ENCODE measurements around the gene GHRHR.

The GHRHR gene

GRCh38 chr7:30984359-30985107 lies 20.8 kb downstream of the GHRHR start:
- H3K4me3 ChIP-seq (ENCODE audit: low read depth, low read length): no peak overlapping the region
- H3K27ac ChIP-seq: no peak overlapping the region
- no peak for DNase-seq
- no peaks in the 10 kb centered on the region for H3K27me3 ChIP-seq (replicated peaks)
- no peak for TF ChIP-seq CTCF (IDR thresholded peaks at IDR 0.05; ENCODE audit: low read depth, low read length, missing control alignments)
- H3K36me3 ChIP-seq (replicated peaks): no peaks in the 10 kb centered on the region
- in situ Hi-C loops (cut with HindIII; ENCODE audit: low pct_ligation_motif_present, low sequenced_read_pairs): no loop called here

- no peaks in the 10 kb centered on the region for H3K36me3 ChIP-seq (replicated peaks)
- no peak overlapping the region for H3K27ac ChIP-seq
- no peak for TF ChIP-seq CTCF (IDR thresholded peaks at IDR 0.05; ENCODE audit: low read depth, low read length, missing control alignments)
- in situ Hi-C loops (cut with HindIII; ENCODE audit: low pct_ligation_motif_present, low sequenced_read_pairs): no loop called here
- no peak overlapping the region for H3K4me3 ChIP-seq (ENCODE audit: low read depth, low read length)
- no peaks in the 10 kb centered on the region for H3K27me3 ChIP-seq (replicated peaks)
- DNase-seq: no peak
Observed at GRCh38 chr7:30985756-30986155, 22.0 kb downstream of the GHRHR start.

- H3K27me3 ChIP-seq (replicated peaks): no peaks in the 10 kb centered on the region
- H3K4me3 ChIP-seq (ENCODE audit: low read depth, low read length): no peak overlapping the region
- H3K36me3 ChIP-seq (replicated peaks): no peaks in the 10 kb centered on the region
- in situ Hi-C loops (cut with HindIII; ENCODE audit: low pct_ligation_motif_present, low sequenced_read_pairs): no loop called here
- DNase-seq: no peak
- no peak overlapping the region for H3K27ac ChIP-seq
- TF ChIP-seq CTCF (IDR thresholded peaks at IDR 0.05; ENCODE audit: low read depth, low read length, missing control alignments): no peak
Observed at GRCh38 chr7:30986331-30986730, 22.6 kb downstream of the GHRHR start.

- no peak for TF ChIP-seq CTCF (IDR thresholded peaks at IDR 0.05; ENCODE audit: low read depth, low read length, missing control alignments)
- Histone ChIP-seq H3K36me3 (replicated peaks) (no peaks in the 10 kb centered on the region), H3K27ac (no peak overlapping the region), H3K27me3 (replicated peaks) (no peaks in the 10 kb centered on the region), H3K4me3 (ENCODE audit: low read depth, low read length) (no peak overlapping the region)
- DNase-seq: no peak
- in situ Hi-C loops (cut with HindIII; ENCODE audit: low pct_ligation_motif_present, low sequenced_read_pairs): no loop called here
Observed at GRCh38 chr7:30986738-30987137, 23.0 kb downstream of the GHRHR start.

GRCh38 chr7:30987178-30987577 lies 23.4 kb downstream of the GHRHR start:
- no peak for DNase-seq
- no peak for TF ChIP-seq CTCF (IDR thresholded peaks at IDR 0.05; ENCODE audit: low read depth, low read length, missing control alignments)
- Histone ChIP-seq H3K4me3 (ENCODE audit: low read depth, low read length) (no peak overlapping the region), H3K27me3 (replicated peaks) (no peaks in the 10 kb centered on the region), H3K36me3 (replicated peaks) (no peaks in the 10 kb centered on the region), H3K27ac (no peak overlapping the region)
- in situ Hi-C loops (cut with HindIII; ENCODE audit: low pct_ligation_motif_present, low sequenced_read_pairs): no loop called here

- no peak for DNase-seq
- no peak overlapping the region for H3K4me3 ChIP-seq (ENCODE audit: low read depth, low read length)
- no peaks in the 10 kb centered on the region for H3K36me3 ChIP-seq (replicated peaks)
- H3K27ac ChIP-seq: no peak overlapping the region
- no peak for TF ChIP-seq CTCF (IDR thresholded peaks at IDR 0.05; ENCODE audit: low read depth, low read length, missing control alignments)
- in situ Hi-C loops (cut with HindIII; ENCODE audit: low pct_ligation_motif_present, low sequenced_read_pairs): no loop called here
- H3K27me3 ChIP-seq (replicated peaks): no peaks in the 10 kb centered on the region
Observed at GRCh38 chr7:30987936-30988335, 24.2 kb downstream of the GHRHR start.
